GM18526 (cell line): Measurements from ENCODE around the gene BHLHE40.
A peak's percentile ranks its signal among the peaks of the same experiment; 100 is the strongest.

Source experiments
- POLR2A ChIP-seq: IDR thresholded peaks from 3 replicates; pipeline ENCODE4 v1.6.1; 2011; ENCODE audit not compliant: insufficient read length; ENCODE audit errors: extremely low read depth

Gene BHLHE40

GRCh38 chr3:5002174-5002870, 23.1 kb downstream of the BHLHE40 start:
- TF ChIP-seq POLR2A = no peak

GRCh38 chr3:5002871-5003247, 23.6 kb downstream of the BHLHE40 start:
- TF ChIP-seq POLR2A = no peak

- TF ChIP-seq POLR2A = no peak
These were observed 25.3 kb downstream of the BHLHE40 start for GRCh38 chr3:5004319-5005152.

- TF ChIP-seq POLR2A = no peak
These were observed 26.1 kb downstream of the BHLHE40 start for GRCh38 chr3:5005367-5005766.

GRCh38 chr3:5006755-5007202, 27.5 kb downstream of the BHLHE40 start:
- peak; percentile 18 for TF ChIP-seq POLR2A

- no peak for TF ChIP-seq POLR2A
These were observed 28.6 kb downstream of the BHLHE40 start for GRCh38 chr3:5007873-5008272.

GRCh38 chr3:5009506-5010109, 30.4 kb downstream of the BHLHE40 start:
- TF ChIP-seq POLR2A = no peak

- no peak for TF ChIP-seq POLR2A
These were observed 30.9 kb downstream of the BHLHE40 start for GRCh38 chr3:5010140-5010539.

- TF ChIP-seq POLR2A = no peak
These were observed 31.7 kb downstream of the BHLHE40 start for GRCh38 chr3:5010706-5011554.

- no peak for TF ChIP-seq POLR2A
These were observed 32.5 kb downstream of the BHLHE40 start for GRCh38 chr3:5011555-5012256.

- TF ChIP-seq POLR2A = no peak
These were observed 33.1 kb downstream of the BHLHE40 start for GRCh38 chr3:5012367-5012766.

- no peak for TF ChIP-seq POLR2A
These were observed 34.0 kb downstream of the BHLHE40 start for GRCh38 chr3:5013021-5013906.

GRCh38 chr3:5014391-5014790, 35.2 kb downstream of the BHLHE40 start:
- no peak for TF ChIP-seq POLR2A
